HepG2 (cell line): ENCODE results near the gene SERTAD3. TPM values are rescaled to one million over a fixed set of nuclear protein-coding genes. Genes with fewer than 3 reads are reported as not detected.

Experiments used
- ARHGAP35 ChIP-seq: sonication (generic); formaldehyde crosslinking; IDR thresholded peaks from 2 replicates; pipeline ENCODE4 v1.9.0; 2022; ENCODE audit warnings: mild to moderate bottlenecking, inconsistent platforms, moderate library complexity, missing genetic modification reagents, borderline replicate concordance
- GATAD2A ChIP-seq: IDR thresholded peaks from 2 replicates; pipeline ENCODE4 v1.6.1; 2016
- MBNL3 ChIP-seq: fragments of 250-450 bp; sonication (Bioruptor Pico); conservative IDR thresholded peaks from 2 replicates; pipeline ENCODE4 v1.8.0; 2022; ENCODE audit warnings: mild to moderate bottlenecking, inconsistent platforms
- NPAS2 ChIP-seq: sonication (generic); formaldehyde crosslinking; IDR thresholded peaks from 2 replicates; pipeline ENCODE4 v1.8.0; 2022; ENCODE audit warnings: mild to moderate bottlenecking, missing genetic modification reagents, borderline replicate concordance
- REL ChIP-seq: sonication (generic); formaldehyde crosslinking; conservative IDR thresholded peaks from 2 replicates; pipeline ENCODE4 v1.8.0; 2022; ENCODE audit warnings: mild to moderate bottlenecking, missing genetic modification reagents, moderate library complexity
- SCMH1 ChIP-seq: sonication (generic); formaldehyde crosslinking; IDR thresholded peaks from 2 replicates; pipeline ENCODE4 v1.9.0; 2021; ENCODE audit warnings: missing genetic modification reagents, mild to moderate bottlenecking, borderline replicate concordance
- ZFX ChIP-seq: sonication (generic); formaldehyde crosslinking; IDR thresholded peaks from 2 replicates; pipeline ENCODE4 v1.4.0; 2020; ENCODE audit warnings: mild to moderate bottlenecking, low read depth, missing genetic modification reagents, moderate library complexity
- ZFYVE20 ChIP-seq: sonication (generic); formaldehyde crosslinking; IDR thresholded peaks from 2 replicates; pipeline ENCODE4 v1.8.0; 2023; ENCODE audit warnings: low read depth, mild to moderate bottlenecking, moderate library complexity, missing genetic modification reagents, borderline replicate concordance
- ZNF713 ChIP-seq: sonication (generic); formaldehyde crosslinking; IDR thresholded peaks from 2 replicates; pipeline ENCODE4 v1.4.0; 2020; ENCODE audit warnings: mild to moderate bottlenecking, missing genetic modification reagents
- ZNF761 ChIP-seq: sonication (generic); formaldehyde crosslinking; conservative IDR thresholded peaks from 2 replicates; pipeline ENCODE4 v1.4.0; 2020; ENCODE audit warnings: mild to moderate bottlenecking, missing genetic modification reagents
- ZNF879 ChIP-seq: sonication (generic); formaldehyde crosslinking; IDR thresholded peaks from 2 replicates; pipeline ENCODE4 v1.8.1; 2023; ENCODE audit warnings: missing genetic modification reagents
- polyA plus RNA-seq, 8 experiments: library from polyadenylated mRNA; depleted of rRNA in 3 of 8; stranded (reverse) in 7 of 8; unstranded in 1 of 8; fragments of >200 nt; fragmentation: Illumina TruSeq in 4 of 8; extraction: Trizol in 4 of 8; gene quantifications; 2 replicates each; pipeline versions ENCODE4 v1.2.1 to v1.2.3, GENCODE V29; 2011 to 2016; ENCODE audit warnings: low read depth in 4 of 8, missing spikeins in 1 of 8, mixed read lengths in 1 of 8; ENCODE audit not compliant: insufficient read depth in 1 of 8
- total RNA-seq, 5 experiments: library from RNA; depleted of rRNA; stranded (reverse); fragments of >200 nt; fragmentation: Illumina TruSeq; extraction: Trizol; gene quantifications; 2 replicates each; pipeline ENCODE4 v1.2.3, GENCODE V29; 2016; ENCODE audit warnings: low read depth in 1 of 5
- TF ChIP-seq, protein P1 (sequence below): sonication (generic); formaldehyde crosslinking; IDR thresholded peaks from 2 replicates; pipeline ENCODE4 v1.4.0; 2020; ENCODE audit warnings: missing genetic modification reagents
- TF ChIP-seq, protein P2 (sequence below): fragments of 450-650 bp; IDR thresholded peaks from 2 replicates; pipeline ENCODE4 v1.6.1; 2017; ENCODE audit warnings: mild to moderate bottlenecking
- TF ChIP-seq, protein P3 (sequence below): IDR thresholded peaks from 2 replicates; pipeline ENCODE4 v1.6.1; 2016; ENCODE audit warnings: missing compliant biosample characterization, missing genetic modification reagents, borderline replicate concordance
- TF ChIP-seq, protein P4 (sequence below): sonication (generic); formaldehyde crosslinking; IDR thresholded peaks from 2 replicates; pipeline ENCODE4 v1.9.0; 2021; ENCODE audit warnings: missing genetic modification reagents, borderline replicate concordance
- TF ChIP-seq, protein P5 (sequence below): sonication (generic); formaldehyde crosslinking; IDR thresholded peaks from 2 replicates; pipeline ENCODE4 v1.8.0; 2022; ENCODE audit warnings: missing genetic modification reagents, mild to moderate bottlenecking, borderline replicate concordance
- TF ChIP-seq, protein P6 (sequence below): IDR thresholded peaks from 2 replicates; pipeline ENCODE4 v1.6.1; 2016
- TF ChIP-seq, protein P7 (sequence below): sonication (generic); formaldehyde crosslinking; IDR thresholded peaks from 2 replicates; pipeline ENCODE4 v1.4.0; 2020; ENCODE audit warnings: missing genetic modification reagents

The SERTAD3 gene
- total and polyA plus RNA-seq, 2 of the 13 experiments (the other 11 are each of a cell fraction or from before 2014, with no cell fraction given), result 9.6 to 16.9 TPM

DNA sequence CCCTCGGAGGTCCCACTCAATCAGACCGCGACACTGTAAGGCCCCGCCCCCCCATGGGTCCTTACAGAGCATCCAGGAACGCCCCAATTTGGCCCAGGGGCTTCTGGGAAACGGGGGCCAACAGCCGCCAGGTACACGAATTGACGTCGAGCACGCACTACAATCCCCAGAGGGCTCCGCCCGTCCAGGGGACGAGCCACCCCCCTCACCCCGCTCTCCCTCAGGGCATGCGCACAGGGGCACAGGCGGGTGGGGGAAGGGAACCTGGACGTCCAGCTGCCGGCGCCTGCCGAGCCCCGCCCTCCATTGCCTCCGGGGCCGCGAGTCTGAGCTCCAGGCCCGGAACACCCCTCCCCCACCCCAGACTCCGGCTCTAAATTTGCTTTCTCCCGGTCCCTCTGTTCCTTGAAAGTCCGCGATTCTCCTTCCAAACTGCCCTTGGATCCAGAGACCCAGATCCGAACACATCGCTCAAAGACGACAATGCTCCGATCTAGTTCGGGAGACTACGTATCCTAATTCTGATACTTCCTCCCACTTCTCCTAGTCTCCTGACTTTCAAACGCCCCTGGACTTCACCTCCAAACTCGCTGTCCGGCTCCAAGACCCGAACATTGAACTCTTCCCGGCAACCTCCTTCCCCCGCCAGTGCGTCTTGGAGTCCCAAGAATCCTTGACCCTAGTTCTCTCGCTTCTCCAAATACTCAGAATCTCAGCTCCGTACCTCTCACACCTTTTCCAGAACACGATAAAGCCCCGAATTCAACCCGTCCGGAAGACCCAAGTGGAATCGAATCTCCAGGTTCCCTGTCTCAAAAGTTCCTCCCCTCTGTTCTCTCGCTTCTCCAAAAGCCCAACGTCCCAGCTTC, 770 bp downstream of the SERTAD3 start (continued):
- TF ChIP-seq, protein P1, sequence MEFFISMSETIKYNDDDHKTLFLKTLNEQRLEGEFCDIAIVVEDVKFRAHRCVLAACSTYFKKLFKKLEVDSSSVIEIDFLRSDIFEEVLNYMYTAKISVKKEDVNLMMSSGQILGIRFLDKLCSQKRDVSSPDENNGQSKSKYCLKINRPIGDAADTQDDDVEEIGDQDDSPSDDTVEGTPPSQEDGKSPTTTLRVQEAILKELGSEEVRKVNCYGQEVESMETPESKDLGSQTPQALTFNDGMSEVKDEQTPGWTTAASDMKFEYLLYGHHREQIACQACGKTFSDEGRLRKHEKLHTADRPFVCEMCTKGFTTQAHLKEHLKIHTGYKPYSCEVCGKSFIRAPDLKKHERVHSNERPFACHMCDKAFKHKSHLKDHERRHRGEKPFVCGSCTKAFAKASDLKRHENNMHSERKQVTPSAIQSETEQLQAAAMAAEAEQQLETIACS (CRISPR knock-in tag), result no peak
- TF ChIP-seq, protein P2, sequence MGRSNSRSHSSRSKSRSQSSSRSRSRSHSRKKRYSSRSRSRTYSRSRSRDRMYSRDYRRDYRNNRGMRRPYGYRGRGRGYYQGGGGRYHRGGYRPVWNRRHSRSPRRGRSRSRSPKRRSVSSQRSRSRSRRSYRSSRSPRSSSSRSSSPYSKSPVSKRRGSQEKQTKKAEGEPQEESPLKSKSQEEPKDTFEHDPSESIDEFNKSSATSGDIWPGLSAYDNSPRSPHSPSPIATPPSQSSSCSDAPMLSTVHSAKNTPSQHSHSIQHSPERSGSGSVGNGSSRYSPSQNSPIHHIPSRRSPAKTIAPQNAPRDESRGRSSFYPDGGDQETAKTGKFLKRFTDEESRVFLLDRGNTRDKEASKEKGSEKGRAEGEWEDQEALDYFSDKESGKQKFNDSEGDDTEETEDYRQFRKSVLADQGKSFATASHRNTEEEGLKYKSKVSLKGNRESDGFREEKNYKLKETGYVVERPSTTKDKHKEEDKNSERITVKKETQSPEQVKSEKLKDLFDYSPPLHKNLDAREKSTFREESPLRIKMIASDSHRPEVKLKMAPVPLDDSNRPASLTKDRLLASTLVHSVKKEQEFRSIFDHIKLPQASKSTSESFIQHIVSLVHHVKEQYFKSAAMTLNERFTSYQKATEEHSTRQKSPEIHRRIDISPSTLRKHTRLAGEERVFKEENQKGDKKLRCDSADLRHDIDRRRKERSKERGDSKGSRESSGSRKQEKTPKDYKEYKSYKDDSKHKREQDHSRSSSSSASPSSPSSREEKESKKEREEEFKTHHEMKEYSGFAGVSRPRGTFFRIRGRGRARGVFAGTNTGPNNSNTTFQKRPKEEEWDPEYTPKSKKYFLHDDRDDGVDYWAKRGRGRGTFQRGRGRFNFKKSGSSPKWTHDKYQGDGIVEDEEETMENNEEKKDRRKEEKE, result no peak
- TF ChIP-seq, protein P3, sequence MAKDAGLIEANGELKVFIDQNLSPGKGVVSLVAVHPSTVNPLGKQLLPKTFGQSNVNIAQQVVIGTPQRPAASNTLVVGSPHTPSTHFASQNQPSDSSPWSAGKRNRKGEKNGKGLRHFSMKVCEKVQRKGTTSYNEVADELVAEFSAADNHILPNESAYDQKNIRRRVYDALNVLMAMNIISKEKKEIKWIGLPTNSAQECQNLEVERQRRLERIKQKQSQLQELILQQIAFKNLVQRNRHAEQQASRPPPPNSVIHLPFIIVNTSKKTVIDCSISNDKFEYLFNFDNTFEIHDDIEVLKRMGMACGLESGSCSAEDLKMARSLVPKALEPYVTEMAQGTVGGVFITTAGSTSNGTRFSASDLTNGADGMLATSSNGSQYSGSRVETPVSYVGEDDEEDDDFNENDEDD (CRISPR knock-in tag), result peak; percentile 61; the same call in 1 of the 2 replicates
- TF ChIP-seq GATAD2A (CRISPR knock-in tag), result peak; percentile 26; the same call in 1 of the 2 replicates
- TF ChIP-seq, protein P4, sequence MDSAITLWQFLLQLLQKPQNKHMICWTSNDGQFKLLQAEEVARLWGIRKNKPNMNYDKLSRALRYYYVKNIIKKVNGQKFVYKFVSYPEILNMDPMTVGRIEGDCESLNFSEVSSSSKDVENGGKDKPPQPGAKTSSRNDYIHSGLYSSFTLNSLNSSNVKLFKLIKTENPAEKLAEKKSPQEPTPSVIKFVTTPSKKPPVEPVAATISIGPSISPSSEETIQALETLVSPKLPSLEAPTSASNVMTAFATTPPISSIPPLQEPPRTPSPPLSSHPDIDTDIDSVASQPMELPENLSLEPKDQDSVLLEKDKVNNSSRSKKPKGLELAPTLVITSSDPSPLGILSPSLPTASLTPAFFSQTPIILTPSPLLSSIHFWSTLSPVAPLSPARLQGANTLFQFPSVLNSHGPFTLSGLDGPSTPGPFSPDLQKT (CRISPR knock-in tag), result no peak
- no peak for TF ChIP-seq ARHGAP35
- no peak for TF ChIP-seq ZFYVE20 (CRISPR knock-in tag)
- TF ChIP-seq, protein P5, sequence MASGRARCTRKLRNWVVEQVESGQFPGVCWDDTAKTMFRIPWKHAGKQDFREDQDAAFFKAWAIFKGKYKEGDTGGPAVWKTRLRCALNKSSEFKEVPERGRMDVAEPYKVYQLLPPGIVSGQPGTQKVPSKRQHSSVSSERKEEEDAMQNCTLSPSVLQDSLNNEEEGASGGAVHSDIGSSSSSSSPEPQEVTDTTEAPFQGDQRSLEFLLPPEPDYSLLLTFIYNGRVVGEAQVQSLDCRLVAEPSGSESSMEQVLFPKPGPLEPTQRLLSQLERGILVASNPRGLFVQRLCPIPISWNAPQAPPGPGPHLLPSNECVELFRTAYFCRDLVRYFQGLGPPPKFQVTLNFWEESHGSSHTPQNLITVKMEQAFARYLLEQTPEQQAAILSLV, result no peak
- TF ChIP-seq SCMH1 (CRISPR knock-in tag), result no peak
- TF ChIP-seq, protein P6, sequence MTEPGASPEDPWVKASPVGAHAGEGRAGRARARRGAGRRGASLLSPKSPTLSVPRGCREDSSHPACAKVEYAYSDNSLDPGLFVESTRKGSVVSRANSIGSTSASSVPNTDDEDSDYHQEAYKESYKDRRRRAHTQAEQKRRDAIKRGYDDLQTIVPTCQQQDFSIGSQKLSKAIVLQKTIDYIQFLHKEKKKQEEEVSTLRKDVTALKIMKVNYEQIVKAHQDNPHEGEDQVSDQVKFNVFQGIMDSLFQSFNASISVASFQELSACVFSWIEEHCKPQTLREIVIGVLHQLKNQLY (CRISPR knock-in tag), result peak; percentile 58; the same call in 1 of the 2 replicates
- TF ChIP-seq, protein P7, sequence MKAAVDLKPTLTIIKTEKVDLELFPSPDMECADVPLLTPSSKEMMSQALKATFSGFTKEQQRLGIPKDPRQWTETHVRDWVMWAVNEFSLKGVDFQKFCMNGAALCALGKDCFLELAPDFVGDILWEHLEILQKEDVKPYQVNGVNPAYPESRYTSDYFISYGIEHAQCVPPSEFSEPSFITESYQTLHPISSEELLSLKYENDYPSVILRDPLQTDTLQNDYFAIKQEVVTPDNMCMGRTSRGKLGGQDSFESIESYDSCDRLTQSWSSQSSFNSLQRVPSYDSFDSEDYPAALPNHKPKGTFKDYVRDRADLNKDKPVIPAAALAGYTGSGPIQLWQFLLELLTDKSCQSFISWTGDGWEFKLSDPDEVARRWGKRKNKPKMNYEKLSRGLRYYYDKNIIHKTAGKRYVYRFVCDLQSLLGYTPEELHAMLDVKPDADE (CRISPR knock-in tag), result no peak
- peak; percentile 14; the same call in 1 of the 2 replicates for TF ChIP-seq ZFX (CRISPR knock-in tag)
- no peak for TF ChIP-seq NPAS2 (CRISPR knock-in tag)
- TF ChIP-seq ZNF713 (CRISPR knock-in tag), result no peak
- no peak for TF ChIP-seq ZNF879 (CRISPR knock-in tag)
- no peak for TF ChIP-seq REL (CRISPR knock-in tag)
- TF ChIP-seq ZNF761 (CRISPR knock-in tag), result no peak
- TF ChIP-seq MBNL3 (CRISPR knock-in tag), result no peak
